ENCODE results near the gene LYRM7.

The LYRM7 gene

DNA sequence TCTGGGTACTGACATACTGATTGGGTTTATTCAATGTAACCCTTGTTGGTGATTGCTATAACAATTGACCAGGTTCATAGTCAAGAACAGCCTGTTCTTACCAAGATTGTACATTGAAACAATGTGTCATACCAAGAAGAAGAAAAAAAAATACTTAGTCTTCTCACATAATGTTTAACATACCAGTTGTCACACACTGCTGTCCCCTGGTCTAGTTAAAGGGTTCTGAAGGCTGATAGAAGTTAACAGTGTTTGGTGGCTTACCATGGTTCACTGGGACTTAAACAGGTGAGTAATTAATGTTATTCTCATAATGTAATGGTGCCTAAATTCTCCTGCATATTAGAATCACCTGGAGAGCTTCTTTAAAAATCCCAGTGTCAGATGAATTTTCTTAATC is 74.6 kb downstream of the LYRM7 start:
- TF ChIP-seq, protein P1, sequence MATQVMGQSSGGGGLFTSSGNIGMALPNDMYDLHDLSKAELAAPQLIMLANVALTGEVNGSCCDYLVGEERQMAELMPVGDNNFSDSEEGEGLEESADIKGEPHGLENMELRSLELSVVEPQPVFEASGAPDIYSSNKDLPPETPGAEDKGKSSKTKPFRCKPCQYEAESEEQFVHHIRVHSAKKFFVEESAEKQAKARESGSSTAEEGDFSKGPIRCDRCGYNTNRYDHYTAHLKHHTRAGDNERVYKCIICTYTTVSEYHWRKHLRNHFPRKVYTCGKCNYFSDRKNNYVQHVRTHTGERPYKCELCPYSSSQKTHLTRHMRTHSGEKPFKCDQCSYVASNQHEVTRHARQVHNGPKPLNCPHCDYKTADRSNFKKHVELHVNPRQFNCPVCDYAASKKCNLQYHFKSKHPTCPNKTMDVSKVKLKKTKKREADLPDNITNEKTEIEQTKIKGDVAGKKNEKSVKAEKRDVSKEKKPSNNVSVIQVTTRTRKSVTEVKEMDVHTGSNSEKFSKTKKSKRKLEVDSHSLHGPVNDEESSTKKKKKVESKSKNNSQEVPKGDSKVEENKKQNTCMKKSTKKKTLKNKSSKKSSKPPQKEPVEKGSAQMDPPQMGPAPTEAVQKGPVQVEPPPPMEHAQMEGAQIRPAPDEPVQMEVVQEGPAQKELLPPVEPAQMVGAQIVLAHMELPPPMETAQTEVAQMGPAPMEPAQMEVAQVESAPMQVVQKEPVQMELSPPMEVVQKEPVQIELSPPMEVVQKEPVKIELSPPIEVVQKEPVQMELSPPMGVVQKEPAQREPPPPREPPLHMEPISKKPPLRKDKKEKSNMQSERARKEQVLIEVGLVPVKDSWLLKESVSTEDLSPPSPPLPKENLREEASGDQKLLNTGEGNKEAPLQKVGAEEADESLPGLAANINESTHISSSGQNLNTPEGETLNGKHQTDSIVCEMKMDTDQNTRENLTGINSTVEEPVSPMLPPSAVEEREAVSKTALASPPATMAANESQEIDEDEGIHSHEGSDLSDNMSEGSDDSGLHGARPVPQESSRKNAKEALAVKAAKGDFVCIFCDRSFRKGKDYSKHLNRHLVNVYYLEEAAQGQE (IDR thresholded peaks at IDR 0.05; ENCODE audit: insufficient read depth in 1 of 2, low read depth in 2 of 2, low read length in 2 of 2) = no peak
- TF ChIP-seq TAF1 (IDR thresholded peaks at IDR 0.05; ENCODE audit: borderline replicate concordance, insufficient read depth, low read length) (no peak), POLR2AphosphoS5 (IDR thresholded peaks at IDR 0.05; ENCODE audit: low read depth, low read length) (no peak), SIN3A (IDR thresholded peaks at IDR 0.05; ENCODE audit: borderline replicate concordance, insufficient read depth, low read length) (no peak), FOXP2 (optimal IDR thresholded peaks at IDR 0.05; ENCODE audit: borderline replicate concordance, extremely low read depth, extremely low read length, insufficient read depth) (no peak)

DNA sequence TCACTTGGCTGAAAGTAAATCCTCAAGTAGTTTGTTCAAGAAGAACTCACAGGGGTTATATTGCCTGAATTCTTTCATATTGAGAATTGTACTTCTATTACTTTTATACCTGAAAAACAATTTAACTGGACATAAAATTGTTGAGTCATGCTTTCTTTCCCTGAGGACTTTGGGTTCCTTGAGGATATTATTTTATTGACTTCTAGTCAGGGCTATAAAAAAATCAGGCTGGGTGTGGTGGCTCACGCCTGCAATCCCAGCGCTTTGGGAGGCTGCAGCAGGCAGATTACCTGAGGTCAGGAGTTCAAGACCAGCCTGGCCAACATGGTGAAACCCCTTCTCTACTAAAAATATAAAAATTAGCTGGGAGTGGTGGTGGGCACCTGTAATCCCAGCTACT is 75.2 kb downstream of the LYRM7 start:
- TF ChIP-seq SIN3A (IDR thresholded peaks at IDR 0.05; ENCODE audit: borderline replicate concordance, insufficient read depth, low read length) (no peak), POLR2AphosphoS5 (IDR thresholded peaks at IDR 0.05; ENCODE audit: low read depth, low read length) (no peak), TAF1 (IDR thresholded peaks at IDR 0.05; ENCODE audit: borderline replicate concordance, insufficient read depth, low read length) (no peak), FOXP2 (optimal IDR thresholded peaks at IDR 0.05; ENCODE audit: borderline replicate concordance, extremely low read depth, extremely low read length, insufficient read depth) (no peak)
- TF ChIP-seq, protein P1 (IDR thresholded peaks at IDR 0.05; ENCODE audit: insufficient read depth in 1 of 2, low read depth in 2 of 2, low read length in 2 of 2) = no peak

DNA sequence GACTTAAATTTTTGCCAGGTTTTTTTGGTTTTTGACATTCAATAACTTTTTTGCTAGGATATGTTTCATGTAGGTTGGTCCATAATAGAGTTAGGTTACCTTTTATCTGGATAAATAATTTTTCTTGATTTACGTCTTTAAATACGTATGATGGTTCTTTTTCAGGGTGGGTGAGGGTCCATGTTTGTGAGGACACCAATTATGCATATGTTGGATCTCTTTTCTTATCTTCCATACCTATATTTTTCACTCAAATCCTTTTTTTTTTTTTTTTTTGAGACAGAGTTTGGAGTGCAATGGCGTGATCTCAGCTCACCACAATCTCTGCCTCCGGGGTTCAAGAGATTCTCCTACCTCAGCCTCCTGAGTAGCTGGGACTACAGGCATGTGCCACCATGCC is 75.8 kb downstream of the LYRM7 start:
- no peak for TF ChIP-seq TAF1 (IDR thresholded peaks at IDR 0.05; ENCODE audit: borderline replicate concordance, insufficient read depth, low read length)

DNA sequence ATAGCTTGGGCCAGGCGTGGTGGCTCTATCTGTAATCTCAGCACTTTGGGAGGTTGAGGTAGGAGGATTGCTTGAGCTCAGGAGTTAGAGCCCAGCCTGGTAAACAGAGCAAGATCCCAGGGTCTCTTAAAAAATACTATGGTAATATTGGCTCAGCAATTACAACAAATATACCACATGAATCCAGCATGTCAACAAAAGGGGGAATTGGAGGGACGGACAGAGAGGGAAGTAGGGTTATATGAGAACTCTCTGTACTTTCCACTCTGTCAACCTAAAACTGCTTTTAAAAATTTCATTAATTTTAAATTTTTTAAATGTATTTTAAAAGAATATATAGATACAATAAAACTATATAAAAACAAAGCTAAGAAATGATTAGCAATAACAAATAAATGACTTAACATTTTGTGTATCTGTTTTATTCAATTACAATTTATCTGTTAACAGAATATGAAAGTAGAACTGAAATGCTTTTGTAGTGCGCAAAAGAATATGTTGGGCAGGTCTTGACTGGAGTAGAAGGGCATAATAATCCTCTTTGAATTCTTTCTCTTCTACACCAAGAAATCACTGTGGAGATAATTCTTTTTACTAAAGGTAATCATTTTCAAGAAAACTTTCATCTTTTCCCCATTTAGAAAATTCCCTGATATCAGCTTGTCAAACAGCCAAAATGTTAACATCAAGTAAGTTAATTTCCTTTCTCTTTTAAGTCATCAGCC is 80.2 kb downstream of the LYRM7 start:
- TF ChIP-seq FOXP2 (optimal IDR thresholded peaks at IDR 0.05; ENCODE audit: borderline replicate concordance, extremely low read depth, extremely low read length, insufficient read depth) (no peak), TAF1 (IDR thresholded peaks at IDR 0.05; ENCODE audit: borderline replicate concordance, insufficient read depth, low read length) (no peak), SIN3A (IDR thresholded peaks at IDR 0.05; ENCODE audit: borderline replicate concordance, insufficient read depth, low read length) (no peak), POLR2AphosphoS5 (IDR thresholded peaks at IDR 0.05; ENCODE audit: low read depth, low read length) (no peak)
- TF ChIP-seq, protein P1 (IDR thresholded peaks at IDR 0.05; ENCODE audit: insufficient read depth in 1 of 2, low read depth in 2 of 2, low read length in 2 of 2) = no peak

DNA sequence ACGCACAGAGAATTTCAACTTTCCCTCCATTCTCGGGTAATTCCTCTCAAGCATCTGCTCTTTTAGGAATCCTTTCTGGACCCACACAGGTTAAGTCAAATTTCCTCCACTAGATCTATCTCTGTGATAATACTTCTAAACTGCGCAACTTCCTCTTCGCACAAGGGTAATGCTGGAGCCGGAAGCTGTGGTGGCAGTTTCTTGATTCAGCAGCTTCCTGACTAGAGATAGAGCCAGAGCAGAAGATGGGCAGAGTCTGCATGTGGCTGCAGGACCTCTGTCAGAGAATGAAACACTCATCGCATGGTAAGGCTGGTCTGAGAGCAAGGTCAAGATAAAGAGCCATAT is 82.1 kb downstream of the LYRM7 start:
- TF ChIP-seq SIN3A (IDR thresholded peaks at IDR 0.05; ENCODE audit: borderline replicate concordance, insufficient read depth, low read length) (no peak), TAF1 (IDR thresholded peaks at IDR 0.05; ENCODE audit: borderline replicate concordance, insufficient read depth, low read length) (no peak), POLR2AphosphoS5 (IDR thresholded peaks at IDR 0.05; ENCODE audit: low read depth, low read length) (no peak), FOXP2 (optimal IDR thresholded peaks at IDR 0.05; ENCODE audit: borderline replicate concordance, extremely low read depth, extremely low read length, insufficient read depth) (no peak)
- TF ChIP-seq, protein P1 (IDR thresholded peaks at IDR 0.05; ENCODE audit: insufficient read depth in 1 of 2, low read depth in 2 of 2, low read length in 2 of 2) = no peak

All from PFSK-1 (cell line).